Left kidney (tissue), 2 donors: Measurements from ENCODE around the gene RRP1B. TPM values are rescaled to one million over a fixed set of nuclear protein-coding genes. Genes with fewer than 3 reads are reported as not detected.
"Not testable (repeated sequence)": the region's sequence is repeated elsewhere in the genome, so short reads cannot be mapped to it uniquely, and the experiment has no call there.

ENCODE experiments used
- DNase-seq: peaks from one replicate; pipeline ENCODE4 v3.0.0-alpha.2; 2013
- polyA plus RNA-seq: library from polyadenylated mRNA; unstranded; fragments of 120-200 nt; gene quantifications from one replicate; pipeline ENCODE4 v1.2.1, GENCODE V29; 2013; ENCODE audit not compliant: insufficient read length

The RRP1B gene
- polyA plus RNA-seq, 1 donor, result 33.7 TPM

GRCh38 chr21:43669828-43670605, 10.7 kb downstream of the RRP1B start:
- no peak for DNase-seq

DNA sequence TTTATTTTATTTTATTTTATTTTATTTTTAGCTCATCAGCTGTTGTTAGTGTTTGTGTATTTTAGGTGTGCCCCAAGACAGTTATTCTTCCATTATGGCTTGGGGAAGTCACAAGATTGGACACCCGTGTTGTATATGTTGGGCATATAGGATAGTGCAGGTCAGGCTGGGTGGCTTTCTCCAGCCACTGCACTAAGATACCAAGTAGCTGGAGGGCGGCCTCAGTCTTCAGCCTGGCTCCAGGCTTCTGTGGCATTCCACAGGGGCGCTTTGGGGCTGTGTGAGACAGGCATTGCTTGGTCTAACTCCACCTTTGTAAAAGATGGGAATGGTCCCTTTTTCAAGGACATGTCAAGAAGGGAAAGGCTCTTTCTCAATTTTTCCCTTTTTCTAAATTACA, 16.5 kb downstream of the RRP1B start:
- DNase-seq, result no peak

DNA sequence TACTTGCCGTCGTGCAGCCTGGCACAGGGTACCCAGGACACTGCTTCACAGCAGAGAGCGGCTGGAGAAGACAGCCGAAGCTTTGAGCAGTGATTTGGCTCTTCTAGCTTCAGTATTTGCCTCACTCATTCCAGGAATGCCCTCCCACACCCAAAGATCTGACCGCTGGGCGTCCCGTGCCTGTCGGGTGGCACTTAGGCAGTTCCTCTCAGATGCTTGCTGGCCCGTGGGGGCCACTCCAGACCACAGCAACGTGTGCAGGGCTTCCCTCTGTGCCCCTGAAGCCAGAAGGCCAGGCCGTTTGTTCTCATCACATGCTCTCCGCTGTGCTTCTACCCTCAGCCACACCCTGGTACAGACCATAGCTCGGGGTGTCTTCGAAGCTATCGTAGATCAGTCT, 17.0 kb downstream of the RRP1B start:
- DNase-seq, result no peak

DNA sequence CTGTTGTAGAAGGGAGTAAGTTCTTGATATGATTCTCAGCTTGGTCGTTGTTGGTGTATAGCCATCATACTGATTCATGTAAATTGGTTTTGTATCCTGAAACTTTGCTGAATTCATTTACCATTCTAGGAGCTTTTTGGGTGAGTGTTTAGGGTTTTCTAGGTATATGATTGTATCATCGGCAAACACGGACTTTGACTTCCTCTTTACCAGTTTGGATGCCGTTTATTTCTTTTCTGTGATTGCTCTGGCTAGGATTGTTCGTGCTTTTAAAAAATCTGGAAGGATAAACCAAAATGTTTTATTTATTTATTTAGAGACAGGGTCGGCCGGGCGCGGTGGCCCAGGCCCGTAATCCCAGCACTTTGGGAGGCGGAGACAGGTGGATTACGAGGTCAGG, 20.6 kb downstream of the RRP1B start:
- DNase-seq, result no peak

- not testable (repeated sequence) for DNase-seq
These were observed 21.1 kb downstream of the RRP1B start for GRCh38 chr21:43680421-43680820.

- DNase-seq, result no peak
These were observed 22.3 kb downstream of the RRP1B start for GRCh38 chr21:43681650-43682049.

- DNase-seq, result no peak
These were observed 25.1 kb downstream of the RRP1B start for GRCh38 chr21:43684424-43684823.

DNA sequence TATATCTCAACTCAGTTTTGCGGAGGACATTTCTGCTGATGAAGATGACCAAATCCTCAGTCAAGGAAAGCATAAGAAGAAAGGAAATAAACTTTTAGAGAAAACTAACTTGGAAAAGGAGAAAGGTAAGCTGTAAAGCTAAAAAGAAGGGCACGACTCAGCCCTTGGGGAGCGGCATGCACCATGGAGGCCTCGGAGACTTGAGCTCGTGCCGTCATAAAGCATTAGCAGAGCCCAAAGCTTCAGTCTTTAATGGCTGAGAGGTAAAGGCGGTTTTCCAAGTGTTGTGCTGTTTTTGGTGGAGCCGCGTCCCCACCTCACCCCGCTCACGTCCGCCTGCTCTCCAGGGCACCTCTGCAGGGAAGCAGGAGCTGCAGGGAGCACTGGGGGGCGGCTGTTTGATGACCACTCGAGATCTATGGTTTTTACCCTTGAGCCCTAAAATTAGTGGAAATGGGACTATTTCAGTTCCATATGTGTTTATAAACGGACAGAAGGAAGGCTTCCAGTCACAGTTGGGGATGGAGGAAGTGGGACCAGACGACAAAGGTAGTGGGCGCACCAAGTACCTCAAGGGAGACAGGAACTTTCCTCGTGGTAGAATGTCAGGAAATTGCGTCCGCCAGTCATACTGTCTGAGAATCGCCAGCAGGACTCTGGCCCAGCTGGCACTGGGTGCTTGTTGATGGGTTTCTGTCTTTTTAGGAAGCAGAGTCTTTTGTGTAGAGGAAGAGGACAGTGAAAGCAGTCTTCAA, 27.6 kb downstream of the RRP1B start:
- no peak for DNase-seq

GRCh38 chr21:43687566-43688399, 28.4 kb downstream of the RRP1B start:
- DNase-seq, result no peak

GRCh38 chr21:43688906-43689305, 29.5 kb downstream of the RRP1B start:
- DNase-seq, result no peak

GRCh38 chr21:43689556-43690337, 30.4 kb downstream of the RRP1B start:
- no peak for DNase-seq

- DNase-seq, result no peak
These were observed 31.0 kb downstream of the RRP1B start for GRCh38 chr21:43690346-43690745.

GRCh38 chr21:43691086-43691795, 31.9 kb downstream of the RRP1B start:
- no peak for DNase-seq

DNA sequence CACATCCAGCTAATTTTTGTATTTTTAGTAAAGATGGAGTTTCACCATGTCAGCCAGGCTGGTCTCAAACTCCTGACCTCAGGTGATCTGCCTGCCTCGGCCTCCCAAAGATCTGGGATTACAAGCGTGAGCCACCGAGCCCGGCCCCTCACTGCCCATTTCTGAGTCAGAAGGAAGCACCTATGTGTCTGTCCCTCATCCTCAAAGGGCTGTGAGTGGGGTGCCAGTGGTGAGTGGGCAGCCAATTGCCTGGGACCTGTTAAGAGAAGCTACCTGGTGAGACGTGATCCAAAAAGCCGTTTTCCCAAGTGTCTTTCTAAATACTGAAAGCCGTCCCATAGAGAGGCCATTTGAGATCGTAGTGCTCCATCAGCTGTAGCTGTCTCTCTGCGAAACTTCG, 32.4 kb downstream of the RRP1B start:
- no peak for DNase-seq

DNA sequence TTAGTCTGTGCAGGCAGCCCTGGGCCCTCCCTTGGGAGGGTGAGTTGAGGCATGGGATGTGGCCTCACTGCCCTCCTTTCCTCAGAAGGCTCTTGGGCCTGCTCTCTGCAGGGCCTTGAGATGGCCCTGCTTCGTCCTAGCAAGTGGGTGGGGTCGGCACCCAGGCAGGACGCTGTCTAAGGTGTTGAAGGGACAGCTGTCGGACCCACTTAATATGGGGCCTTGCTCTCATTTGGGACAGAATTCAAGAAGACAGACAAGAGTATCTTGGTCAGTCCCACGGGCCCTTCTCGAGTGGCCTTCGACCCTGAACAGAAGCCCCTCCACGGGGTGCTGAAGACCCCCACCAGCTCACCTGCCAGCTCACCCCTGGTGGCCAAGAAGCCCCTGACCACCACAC, 33.6 kb downstream of the RRP1B start:
- DNase-seq, result no peak

GRCh38 chr21:43693981-43694380, 34.6 kb downstream of the RRP1B start:
- DNase-seq, result no peak

- DNase-seq, result no peak
These were observed 35.2 kb downstream of the RRP1B start for GRCh38 chr21:43694437-43695079.

- DNase-seq, result no peak
These were observed 36.9 kb downstream of the RRP1B start for GRCh38 chr21:43696214-43696613.

- DNase-seq, result no peak
These were observed 38.6 kb downstream of the RRP1B start for GRCh38 chr21:43697758-43698643.

GRCh38 chr21:43699492-43699777, 40.1 kb downstream of the RRP1B start:
- not testable (repeated sequence) for DNase-seq
